GM04504 (cell line): ENCODE results near the gene PACSIN2.
"Not testable (repeated sequence)": the region's sequence is repeated elsewhere in the genome, so short reads cannot be mapped to it uniquely, and the experiment has no call there.

Experiments used
- DNase-seq: peaks from one replicate; pipeline ENCODE4 v3.0.0-alpha.2; 2012; ENCODE audit warnings: low read depth

PACSIN2 gene

DNA sequence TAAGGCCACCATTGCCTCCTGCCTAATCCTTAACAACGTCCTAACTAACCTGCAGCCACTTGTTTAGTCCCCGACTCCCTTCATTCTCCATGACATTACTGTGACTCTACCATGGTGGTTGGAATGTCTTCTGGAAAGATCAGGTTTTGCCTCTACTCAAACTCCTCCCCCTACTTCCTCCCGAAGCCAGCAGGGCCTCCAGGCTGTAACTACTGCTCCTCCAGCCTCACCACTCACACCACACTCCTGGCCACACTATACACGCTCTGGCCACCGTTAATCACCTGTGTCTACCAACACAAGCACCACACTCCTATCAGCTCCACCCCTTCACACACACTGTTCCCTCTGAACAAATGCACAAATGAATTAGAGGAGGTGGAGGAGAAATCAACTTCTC lies 69.2 kb downstream of the PACSIN2 start:
- DNase-seq, result no peak

DNA sequence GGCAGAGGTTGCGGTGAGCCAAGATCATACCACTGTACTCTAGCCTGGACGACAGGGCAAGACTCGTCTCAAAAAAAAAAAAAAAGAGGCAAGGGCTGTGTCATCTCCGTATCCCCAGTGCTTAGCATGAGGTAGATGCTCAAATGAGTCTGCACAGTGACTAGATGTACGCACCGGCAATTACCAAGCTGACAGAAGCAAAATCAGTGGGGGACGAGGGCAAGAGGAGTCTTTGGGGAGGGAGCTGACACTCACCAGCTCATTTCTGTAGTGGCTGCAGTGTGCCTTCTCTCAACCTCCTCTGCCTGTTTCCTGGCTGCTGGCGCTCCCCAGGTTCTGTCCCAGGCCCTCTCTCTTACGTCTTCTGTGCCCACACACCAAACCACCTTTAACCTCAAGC lies 69.9 kb downstream of the PACSIN2 start:
- DNase-seq, result no peak

DNA sequence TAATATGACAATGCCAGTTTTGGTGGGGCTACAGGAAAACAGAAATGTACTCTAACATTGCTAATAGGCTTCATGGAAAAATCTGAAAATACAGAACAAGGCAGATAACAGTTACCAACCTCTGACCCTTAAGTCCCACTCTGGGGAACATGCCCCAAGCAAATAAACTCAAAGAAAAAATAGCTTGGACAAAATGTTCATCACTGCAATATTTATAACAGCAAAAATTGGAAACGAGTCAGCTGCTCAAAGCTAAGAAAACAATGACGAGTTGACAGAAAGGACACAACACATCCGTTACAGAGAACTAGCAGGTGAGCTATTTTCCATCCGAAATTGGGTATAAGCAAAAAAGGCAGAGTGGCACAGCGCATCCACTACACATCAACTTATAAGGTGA lies 70.5 kb downstream of the PACSIN2 start:
- no peak for DNase-seq

GRCh38 chr22:42943981-42944380 lies 71.0 kb downstream of the PACSIN2 start:
- no peak for DNase-seq

DNA sequence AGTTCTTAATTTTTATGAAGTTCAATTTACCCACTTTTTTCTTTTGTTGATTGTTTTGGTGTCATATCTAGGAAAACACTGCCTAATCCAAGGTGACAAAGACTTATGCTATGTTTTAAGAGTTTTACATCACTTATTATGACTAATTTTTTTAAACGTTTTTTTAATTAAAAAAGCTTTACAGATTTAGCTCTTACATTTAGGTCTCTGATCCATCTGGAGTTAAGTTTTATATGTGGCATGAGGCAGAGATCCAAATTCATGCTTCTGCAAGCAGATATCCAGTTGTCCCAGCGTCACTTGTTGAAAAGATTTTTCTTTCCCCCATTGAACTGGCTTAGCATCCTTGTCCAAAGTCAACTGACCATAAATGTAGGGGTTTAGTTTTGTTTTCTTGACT lies 72.6 kb downstream of the PACSIN2 start:
- no peak for DNase-seq

DNA sequence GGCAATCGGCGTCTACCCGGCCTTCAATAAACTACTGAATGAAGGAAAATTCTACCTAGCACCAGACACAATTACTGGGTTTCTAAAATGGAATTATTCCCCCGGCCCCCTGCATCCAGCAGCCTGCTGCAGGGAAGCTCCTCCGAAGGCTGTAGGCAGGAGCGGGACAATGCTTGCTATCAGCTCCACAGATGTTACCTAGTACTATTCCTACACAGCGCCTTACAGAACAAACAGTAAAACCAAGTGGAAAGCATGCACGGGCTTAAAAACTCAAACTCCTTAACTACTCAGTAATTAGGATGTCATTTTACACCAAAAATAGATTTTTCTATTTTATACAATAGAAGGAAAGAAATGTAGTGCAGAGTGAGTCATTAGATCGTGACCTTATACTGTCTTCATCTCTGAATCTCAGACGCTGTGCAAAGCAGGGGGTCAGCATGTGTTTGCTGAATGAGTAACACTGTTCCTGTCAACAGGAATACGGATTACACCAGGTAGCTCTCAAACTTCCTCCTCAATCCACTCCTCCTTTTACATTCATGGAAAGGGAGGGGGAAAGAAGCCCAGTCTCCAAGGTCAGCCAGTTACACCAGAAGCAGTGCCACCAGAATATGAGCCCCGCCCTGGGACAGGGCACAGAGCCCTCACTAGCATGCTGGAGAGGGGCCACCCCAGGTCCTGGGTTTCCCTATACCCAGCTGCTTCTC lies 74.9 kb downstream of the PACSIN2 start:
- no peak for DNase-seq

GRCh38 chr22:42939451-42939881 lies 75.5 kb downstream of the PACSIN2 start:
- no peak for DNase-seq

DNA sequence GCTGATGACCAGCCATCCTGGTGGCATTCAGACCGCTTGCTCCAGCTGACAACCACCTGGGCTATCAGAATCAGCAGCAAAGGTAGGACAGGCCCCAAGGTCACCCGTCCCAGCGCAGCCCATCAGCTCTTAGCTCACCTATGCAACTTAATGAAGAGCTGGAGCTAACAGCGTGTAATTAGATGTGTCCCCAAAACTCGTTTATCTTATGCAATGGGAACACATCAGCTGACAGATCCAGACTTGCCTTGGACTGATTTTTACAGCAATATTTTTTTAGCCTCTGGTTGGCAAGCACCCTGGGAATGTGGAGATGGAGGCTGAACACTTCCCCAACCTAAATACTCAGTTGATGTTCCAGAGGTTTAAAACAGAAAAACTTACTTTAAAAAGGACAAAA lies 76.0 kb downstream of the PACSIN2 start:
- DNase-seq, result no peak

GRCh38 chr22:42938449-42938848 lies 76.5 kb downstream of the PACSIN2 start:
- no peak for DNase-seq

DNA sequence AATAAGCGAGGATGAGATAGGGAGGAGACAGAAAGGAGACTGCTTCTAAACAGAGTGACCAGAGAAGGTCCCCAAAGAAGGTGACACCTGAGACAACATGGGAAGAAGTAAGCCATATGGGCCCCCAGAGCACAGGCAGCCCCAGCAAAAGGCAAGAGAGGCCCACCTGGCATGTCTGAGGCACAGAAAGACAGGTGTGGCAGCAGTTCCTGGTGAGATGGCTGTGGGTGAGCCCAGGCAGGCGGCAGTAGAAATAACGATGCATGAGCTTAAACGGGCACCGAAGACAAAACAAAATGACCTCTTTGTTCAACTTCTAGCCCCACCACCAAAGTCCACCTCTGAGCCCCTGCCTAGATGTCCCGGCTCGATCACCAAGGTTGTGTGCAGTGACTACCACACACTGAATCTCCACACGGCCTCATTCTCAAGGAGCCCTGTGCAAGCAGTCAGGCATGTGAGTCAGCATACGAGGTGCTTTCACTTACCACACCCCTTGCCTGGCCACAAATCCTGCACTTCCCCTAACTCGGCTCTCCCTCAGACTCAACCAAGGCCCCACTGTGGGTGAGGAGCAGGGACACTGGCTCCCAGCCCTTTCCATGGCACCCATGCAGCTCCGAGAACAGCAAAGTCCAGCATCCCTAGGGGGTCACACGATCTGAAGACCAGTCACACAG lies 77.6 kb downstream of the PACSIN2 start:
- no peak for DNase-seq

DNA sequence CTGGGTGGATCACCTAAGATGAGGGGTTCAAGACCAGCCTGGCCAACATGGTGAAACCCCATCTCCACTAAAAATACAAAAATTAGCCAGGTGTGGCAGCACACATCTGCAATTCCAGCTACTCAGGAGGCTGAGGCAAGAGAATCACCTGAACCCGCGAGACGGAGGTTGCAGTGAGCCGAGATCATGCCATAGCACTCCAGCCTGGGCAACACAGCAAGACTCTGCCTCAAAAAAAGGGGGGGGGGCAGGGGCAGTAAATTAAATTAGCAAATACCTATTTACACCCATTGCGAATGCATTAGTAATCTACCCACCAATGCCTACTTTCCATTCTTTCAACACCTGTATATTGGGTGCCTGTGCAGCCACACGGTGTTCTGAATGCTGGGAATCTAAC lies 78.3 kb downstream of the PACSIN2 start:
- DNase-seq, result not testable (repeated sequence)

DNA sequence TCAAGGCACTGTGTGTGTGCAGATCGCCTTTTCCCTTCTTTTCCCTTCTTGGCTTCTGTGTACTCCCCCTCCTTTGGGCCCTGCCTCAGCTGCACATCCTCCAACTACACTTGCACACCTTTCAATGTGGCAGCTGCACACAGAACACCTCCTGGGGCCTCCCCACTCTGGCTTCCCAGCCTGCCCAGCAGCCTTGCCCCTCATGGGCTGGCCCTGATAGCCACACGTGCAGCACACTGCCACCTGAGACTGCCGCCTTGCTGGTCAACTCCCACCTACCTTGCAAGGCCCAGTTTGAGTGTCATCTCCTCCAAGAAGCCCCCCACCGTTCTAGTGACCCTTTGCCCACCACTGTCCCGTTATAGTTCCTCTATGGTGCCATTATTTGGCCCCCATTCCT lies 80.6 kb downstream of the PACSIN2 start:
- no peak for DNase-seq

GRCh38 chr22:42933485-42934091 lies 81.4 kb downstream of the PACSIN2 start:
- DNase-seq, result peak; percentile 88

- no peak for DNase-seq
Measured at GRCh38 chr22:42932857-42933484, 82.0 kb downstream of the PACSIN2 start.

DNA sequence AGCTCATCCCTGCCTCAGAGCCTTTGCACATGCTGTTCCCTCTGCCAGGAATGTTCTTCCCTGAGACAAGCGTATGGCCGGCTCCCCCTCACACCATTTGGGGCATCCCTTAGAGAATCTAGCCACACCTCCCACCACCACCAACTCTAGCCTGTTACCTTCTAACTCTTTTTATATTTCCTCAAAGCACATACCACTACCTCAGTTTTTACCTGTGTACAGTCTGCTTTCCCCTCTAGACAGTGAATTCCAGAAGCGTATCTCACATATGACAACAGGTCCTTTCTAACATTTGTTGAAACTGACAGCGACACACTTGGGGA lies 82.8 kb downstream of the PACSIN2 start:
- DNase-seq, result no peak

- DNase-seq, result no peak
Measured at GRCh38 chr22:42931421-42932196, 83.3 kb downstream of the PACSIN2 start.

- no peak for DNase-seq
Measured at GRCh38 chr22:42930810-42931420, 84.0 kb downstream of the PACSIN2 start.

- DNase-seq, result no peak
Measured at GRCh38 chr22:42929838-42930155, 85.2 kb downstream of the PACSIN2 start.

DNA sequence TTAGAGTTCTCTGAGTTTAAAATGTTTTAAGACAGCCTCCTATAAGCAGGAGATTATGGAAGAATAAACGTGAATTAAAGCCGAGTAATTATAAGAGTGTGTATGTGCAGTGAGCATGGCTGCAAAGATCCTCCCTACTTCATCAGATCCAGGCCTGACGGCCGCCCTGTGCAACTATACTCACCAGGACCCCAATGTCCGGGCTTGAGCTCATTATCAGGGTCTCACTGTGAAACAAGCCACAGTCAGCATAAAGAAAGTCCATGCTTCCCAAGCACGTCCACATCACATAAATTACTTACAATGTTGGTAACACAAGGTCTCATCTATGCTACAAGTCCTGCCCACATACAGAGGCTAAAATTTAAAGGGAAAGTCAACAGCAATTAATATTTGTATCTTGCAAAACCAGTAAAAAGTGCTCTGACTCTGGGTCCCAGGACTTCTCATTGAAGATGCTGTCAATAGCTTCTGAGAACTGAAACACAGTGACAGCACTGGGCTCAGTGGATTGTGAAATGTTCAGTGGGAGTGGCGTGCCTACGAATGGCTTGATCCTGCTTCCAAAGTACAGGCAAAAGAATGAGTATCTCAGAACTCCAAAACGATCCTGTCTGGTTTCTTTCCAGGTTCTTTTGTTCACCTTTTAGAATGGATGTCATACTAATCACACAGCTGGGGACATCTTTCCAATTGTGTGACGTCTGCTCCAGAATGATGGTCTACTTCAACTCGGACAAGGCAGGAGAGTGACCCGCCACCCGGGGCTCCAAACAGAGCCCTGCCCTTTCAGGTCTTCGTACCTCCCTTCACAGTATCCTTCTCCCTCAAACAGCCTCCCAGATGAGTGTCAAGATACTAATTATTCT lies 85.7 kb downstream of the PACSIN2 start:
- DNase-seq, result no peak

DNA sequence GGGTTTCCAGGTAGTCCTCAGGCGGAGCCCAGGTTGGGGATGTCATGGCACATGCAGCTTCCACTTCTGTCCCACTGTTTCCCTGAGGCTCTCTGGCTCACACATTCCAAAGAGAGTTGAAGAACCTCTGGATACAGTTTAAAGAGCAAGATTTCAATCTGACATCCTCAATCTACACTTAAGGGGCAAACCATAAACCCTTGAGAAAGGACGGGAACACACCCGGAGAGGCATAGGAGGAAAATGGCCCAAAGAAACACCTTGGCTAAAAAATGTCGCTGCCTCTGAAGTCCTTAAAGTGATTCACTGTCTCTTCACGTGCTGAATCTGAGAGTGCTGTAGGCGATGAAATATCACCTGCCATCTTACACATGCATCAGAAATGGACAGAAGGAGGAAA lies 87.0 kb downstream of the PACSIN2 start:
- no peak for DNase-seq

DNA sequence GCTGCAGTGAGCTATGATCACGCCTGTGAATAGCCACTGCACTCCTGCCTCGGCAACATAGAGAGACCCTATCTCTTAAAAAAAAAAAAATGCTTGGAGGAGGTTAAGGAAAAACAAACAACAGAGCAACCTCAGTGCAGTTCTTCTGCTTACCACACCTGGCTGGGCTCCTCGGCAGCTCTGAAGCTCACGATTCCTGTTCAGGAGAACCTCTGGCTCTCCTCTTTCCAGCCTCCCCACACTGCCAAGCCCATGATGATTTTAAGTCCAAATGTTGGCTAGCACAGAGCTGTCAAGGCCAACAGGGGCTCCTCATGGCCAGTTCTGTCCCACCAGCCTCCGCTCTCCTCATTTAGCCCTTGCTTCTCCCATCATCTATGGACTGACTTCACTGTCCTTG lies 88.2 kb downstream of the PACSIN2 start:
- no peak for DNase-seq
